Measurements from ENCODE around the gene PM20D2.

Gene PM20D2

GRCh38 chr6:89160331-89161092 lies 14.7 kb downstream of the PM20D2 start:
- H3K4me3 ChIP-seq (ENCODE audit: control insufficient read depth, low read depth, low read length), result no peak overlapping the region
- TF ChIP-seq CTCF (IDR thresholded peaks at IDR 0.05; ENCODE audit: control insufficient read depth, insufficient read depth, low read depth, low read length, missing control alignments), result no peak
- no peak for DNase-seq (ENCODE audit: low read depth)

GRCh38 chr6:89161326-89162046 lies 15.6 kb downstream of the PM20D2 start:
- no peak for TF ChIP-seq CTCF (IDR thresholded peaks at IDR 0.05; ENCODE audit: control insufficient read depth, insufficient read depth, low read depth, low read length, missing control alignments)
- no peak for DNase-seq (ENCODE audit: low read depth)
- H3K4me3 ChIP-seq (ENCODE audit: control insufficient read depth, low read depth, low read length), result no peak overlapping the region

- no peak for TF ChIP-seq CTCF (IDR thresholded peaks at IDR 0.05; ENCODE audit: control insufficient read depth, insufficient read depth, low read depth, low read length, missing control alignments)
- no peak for DNase-seq (ENCODE audit: low read depth)
- H3K4me3 ChIP-seq (ENCODE audit: control insufficient read depth, low read depth, low read length), result no peak overlapping the region
Measured at GRCh38 chr6:89162047-89162371, 16.2 kb downstream of the PM20D2 start.

GRCh38 chr6:89172131-89172530 lies 26.3 kb downstream of the PM20D2 start:
- H3K4me3 ChIP-seq (ENCODE audit: control insufficient read depth, low read depth, low read length), result no peak overlapping the region
- TF ChIP-seq CTCF (IDR thresholded peaks at IDR 0.05; ENCODE audit: control insufficient read depth, insufficient read depth, low read depth, low read length, missing control alignments), result no peak
- no peak for DNase-seq (ENCODE audit: low read depth)

- H3K4me3 ChIP-seq (ENCODE audit: control insufficient read depth, low read depth, low read length), result no peak overlapping the region
- TF ChIP-seq CTCF (IDR thresholded peaks at IDR 0.05; ENCODE audit: control insufficient read depth, insufficient read depth, low read depth, low read length, missing control alignments), result no peak
- no peak for DNase-seq (ENCODE audit: low read depth)
Measured at GRCh38 chr6:89173634-89174033, 27.8 kb downstream of the PM20D2 start.

- no peak overlapping the region for H3K4me3 ChIP-seq (ENCODE audit: control insufficient read depth, low read depth, low read length)
- TF ChIP-seq CTCF (IDR thresholded peaks at IDR 0.05; ENCODE audit: control insufficient read depth, insufficient read depth, low read depth, low read length, missing control alignments), result no peak
- no peak for DNase-seq (ENCODE audit: low read depth)
Measured at GRCh38 chr6:89180112-89180511, 34.3 kb downstream of the PM20D2 start.
